HuH-7 (cell line): ENCODE results near the gene GMDS.
"Not testable (repeated sequence)": the region's sequence is repeated elsewhere in the genome, so short reads cannot be mapped to it uniquely, and the experiment has no call there.

ENCODE experiments used
- DNase-seq: peaks from one replicate; pipeline ENCODE4 v3.0.0; 2011; ENCODE audit warnings: low spot score

Gene GMDS

DNA sequence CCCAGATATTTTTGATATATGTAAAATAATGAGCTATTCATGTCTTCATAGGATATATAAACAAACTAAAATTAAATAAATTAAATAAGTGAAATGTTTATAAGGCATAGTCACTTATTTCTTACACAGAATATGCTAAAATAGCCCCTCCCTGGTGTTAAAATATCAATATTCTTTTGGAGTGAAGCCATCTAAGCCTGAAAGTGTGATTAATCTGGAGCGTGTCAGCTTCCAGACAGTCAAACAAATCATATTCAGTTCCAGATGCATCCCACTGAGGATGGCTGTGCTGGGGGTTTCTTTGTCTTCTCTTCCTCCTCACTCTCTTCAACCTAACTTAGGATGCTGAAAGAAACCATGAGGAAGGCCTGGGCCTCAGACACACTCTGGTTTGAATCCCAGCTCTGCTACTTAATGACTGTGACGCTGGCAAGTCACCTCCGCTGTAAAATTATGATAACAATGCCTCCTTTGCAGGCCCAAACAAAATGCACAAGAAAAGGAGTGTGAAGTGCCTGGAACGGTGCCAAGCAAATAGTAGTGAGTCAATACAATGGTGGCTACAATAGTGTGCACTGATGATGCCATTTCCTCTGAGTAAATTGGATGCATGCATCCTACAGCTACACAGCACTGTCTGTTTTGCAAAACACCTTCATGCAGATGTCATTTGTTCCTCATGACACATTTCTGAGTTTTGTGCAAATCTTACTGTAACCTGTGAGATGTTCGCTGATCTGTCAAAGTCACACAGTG, 474.3 kb downstream of the GMDS start:
- DNase-seq = no peak

DNA sequence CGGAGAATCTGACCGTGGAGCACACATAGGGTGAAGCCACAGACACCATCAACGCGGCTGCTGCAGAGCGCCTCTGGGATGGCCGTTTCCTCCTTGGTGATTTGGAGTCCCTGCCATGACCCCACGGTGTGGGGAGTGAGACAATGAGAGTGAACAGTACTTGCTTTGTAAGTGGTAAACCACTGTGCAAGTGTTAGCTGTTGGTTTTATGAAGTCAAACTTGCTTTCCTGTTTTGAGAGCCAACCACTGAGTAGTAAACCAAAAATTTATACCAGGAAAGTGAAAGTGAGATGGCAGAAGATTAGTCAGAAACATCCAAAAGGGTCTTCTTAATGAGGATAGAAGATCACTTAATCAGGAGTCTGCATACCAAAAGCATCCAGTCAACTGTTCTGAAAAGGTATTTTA, 475.0 kb downstream of the GMDS start:
- DNase-seq = no peak

DNA sequence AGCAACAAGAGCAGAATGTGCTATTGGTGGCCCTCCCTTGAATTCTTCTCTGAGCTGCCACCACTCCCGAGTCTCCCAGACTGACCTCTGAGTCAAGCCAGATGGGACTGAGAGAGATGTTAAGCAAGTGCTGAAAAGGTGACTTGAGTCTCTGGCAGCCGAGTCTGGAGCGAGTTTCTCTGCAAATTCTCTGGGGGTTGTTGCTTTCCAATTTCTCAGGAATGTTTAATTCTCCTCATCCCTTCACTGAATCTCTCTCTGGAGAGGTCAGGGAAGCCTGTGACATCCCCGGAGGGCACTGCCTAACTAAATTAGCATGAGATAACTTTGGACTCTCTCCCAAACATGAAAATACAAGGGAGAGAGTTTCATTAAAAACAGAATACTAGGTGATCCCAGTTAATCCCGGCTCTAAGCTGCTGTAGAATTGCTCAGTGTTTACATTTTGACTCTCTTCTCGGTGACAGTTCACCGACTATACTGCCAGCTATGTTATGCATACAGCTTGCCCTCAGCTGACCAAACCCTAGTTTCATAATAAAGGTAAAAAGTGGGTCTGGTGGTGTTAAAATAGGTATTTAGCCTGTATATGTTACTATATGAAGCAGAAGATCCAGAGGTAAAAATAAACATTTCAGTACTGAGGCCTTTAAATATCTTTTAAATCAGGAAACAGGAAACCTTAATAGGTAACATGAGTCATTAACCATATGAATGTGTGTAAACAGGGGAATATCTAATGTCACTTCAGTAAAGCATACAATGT, 477.7 kb downstream of the GMDS start:
- no peak for DNase-seq

DNA sequence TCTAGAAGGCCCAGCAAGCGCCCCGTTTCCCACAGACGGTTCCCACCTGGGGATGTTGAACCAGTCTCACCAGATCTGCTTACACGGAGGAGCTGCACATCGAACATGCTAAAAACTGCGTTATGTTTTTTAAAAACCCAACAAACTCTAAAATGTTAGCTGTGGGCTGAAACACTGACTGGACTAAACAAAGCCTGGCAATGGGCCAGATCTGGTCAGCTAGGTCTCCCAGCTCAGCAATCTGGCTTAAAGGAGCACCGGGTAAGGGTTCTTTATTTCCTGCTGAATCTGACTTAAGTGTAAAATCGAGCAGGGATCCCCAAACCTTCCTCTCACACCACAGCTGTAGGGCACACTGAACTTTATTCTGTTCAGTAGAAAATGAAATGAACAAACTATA, 478.8 kb downstream of the GMDS start:
- no peak for DNase-seq

DNA sequence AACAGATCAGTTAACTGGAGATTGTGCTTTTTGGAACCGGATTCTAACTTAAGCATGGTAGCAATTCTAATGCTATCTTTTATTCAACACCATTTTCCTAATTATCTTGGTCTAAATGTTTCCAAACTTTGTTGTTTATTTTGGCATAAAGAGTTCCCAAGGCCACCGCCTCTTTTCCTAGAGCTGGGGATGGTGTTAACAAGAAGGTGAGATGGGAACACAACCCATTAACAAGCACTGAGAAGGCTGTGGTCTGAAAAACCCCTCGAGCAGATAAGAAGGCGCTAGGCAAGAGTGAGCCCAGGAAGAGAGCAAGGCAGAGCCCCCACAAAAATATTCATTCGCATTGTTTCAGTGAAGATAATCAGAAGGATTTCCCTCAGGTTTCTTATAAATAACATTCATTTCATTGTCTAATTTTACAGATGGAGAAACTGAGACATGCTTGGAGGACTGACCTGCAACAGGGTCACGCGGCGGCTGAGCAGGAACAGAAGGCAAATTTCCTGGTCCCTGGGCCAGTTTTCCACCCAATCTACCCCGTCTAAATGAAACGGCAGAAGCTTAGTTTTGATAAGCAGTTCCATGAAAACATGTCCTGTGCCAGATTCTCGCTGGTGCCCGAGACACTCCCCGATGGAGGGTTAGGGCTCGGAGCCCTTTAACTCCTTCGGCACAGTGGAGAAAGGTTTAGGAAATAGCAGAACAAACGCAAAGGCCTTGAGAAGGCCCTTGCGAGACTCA, 480.1 kb downstream of the GMDS start:
- no peak for DNase-seq

DNA sequence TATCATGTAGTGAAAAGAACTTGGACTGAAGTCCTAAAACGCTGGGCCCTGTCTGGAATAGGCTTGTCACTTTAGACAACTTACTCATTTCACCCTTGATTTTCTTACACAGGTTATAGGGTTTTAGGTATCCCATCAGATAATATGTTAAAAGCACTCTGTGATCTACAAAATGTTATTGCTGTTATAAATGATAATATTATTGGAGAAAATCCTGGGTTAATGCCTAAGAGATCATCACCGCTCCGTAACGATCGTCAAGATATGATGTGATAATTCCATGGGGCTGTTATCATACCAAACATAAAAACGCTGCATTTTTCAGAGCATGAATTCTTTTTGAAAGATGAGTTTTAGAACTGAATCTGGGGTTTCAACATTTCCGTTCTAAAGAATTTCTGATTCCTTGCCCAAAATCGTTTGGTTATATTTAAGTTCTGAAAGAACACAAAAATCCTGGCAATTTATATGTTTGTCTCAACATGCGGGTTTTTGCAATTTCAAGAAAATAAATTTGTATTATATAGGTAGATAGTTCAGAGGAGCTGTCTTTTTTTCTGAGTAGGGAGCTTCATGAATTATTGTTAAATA, 480.9 kb downstream of the GMDS start:
- no peak for DNase-seq

DNA sequence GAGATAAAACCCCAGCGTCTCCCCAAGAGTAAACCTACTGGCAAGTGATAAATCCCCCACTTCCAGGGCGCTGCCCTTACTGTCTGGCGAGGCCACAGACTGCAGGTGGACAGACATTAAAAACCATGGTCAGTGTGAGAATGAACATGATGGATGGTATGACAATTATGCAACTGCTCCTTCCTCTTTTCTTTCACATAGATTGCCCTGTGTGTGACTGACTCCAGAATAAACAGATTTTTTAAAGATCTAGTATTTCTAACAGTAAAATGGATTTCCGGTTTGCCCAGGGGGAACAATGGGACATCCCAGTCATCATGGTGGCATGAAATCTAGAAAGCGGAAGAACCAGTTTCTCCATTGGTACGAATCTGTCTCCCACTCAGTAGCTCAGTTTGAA, 482.0 kb downstream of the GMDS start:
- DNase-seq = no peak

DNA sequence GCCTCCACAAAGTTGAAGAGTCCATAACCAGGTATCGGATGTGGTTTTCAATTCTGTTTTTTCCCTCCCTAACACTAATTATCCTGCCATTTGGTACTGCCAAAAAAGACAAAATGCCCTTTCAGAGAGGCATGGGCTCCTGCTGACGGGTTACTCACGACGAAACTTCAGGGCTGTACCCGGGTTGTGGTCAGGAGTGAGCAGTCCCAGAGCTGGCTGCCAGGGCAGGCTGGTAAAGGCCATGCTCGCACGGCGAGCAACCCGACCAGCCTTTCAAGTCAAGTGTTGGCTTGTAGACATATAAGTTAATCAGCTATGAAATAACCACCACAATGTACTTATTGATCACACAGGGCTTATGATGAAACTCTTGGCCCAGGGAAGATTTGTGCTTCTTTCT, 483.2 kb downstream of the GMDS start:
- DNase-seq = no peak

DNA sequence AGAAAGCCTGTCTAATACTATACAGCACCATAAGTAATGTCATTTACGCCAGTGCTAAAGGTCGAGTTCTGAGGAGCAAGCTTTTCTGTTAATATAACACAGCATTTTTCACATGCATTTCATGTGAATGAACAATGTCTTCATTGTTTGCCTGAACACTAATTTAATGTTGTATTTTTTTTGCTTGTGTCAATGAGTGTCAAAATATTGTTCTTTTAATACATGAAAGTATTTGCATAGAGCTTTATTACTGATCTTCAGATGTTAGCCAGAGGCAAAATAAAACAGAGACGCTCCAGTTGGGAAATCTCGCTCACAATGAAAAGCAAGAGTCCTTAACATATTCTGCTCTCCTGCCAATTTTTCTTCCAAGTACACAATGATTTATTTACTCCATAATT, 483.9 kb downstream of the GMDS start:
- no peak for DNase-seq

DNA sequence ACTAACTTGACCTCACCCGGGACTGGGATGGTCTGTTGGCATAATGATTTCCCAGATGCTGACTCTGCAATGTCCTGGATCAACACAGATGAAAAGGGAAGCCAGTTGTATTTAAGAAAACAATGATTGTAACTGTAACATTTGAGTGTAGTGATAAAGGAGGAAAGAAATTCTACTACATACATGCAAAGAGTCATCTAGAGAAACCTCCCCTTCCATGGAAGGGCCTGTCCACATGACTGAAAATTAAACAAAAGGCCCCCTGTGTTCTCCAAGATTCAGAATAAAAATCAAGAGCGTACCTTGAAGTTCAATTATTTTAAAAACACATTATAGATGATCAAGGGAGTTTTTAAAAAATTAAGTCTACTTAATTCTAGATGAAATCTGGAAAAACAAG, 484.5 kb downstream of the GMDS start:
- no peak for DNase-seq

DNA sequence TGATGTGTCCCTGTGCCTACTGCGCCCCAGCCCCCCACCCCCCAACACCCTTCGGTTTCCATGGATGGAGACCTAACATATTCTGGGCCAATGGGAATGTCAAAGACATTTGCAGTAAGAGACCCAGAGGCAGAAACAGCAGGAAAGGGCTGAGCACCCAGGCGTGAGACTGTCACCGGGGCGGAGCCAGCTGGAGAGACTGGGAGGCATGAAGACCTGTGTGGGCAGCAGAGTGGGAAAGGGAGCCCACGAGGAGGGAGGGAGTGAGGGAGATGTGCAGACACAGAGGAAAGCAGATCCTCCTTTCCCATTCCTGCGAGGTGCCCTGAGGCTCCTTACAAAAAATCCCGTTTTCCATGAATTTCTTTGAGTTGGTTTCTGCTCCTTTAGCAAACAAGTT, 485.5 kb downstream of the GMDS start:
- no peak for DNase-seq

DNA sequence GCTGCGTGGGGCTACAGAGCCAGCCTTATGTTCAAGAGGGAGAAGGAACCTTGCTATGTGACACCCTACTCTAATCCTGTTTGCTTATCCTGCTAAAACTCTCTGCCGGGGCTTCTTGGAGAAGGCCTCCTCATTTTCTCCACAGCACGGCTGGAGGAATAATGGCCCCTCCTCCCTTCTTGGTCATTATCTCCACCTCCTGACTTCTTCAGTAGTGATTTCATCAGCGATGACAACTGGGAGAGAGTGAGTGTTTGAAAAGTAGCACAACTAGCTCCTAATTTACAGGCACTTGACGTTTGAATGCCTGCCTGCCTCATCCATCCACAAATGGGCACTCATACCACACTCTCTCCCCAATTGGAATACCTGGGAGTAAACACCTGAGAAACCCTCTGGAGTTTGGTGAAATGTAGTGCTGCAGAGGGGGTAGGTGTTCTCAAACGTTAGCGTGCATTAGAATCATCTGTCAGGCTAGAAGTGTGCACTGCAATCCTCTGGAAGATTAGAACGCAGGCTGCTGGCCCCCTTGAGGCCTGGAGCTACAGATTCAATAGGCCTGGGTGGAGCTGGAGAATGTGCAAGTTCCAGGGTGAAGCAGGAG, 487.2 kb downstream of the GMDS start:
- DNase-seq = no peak

DNA sequence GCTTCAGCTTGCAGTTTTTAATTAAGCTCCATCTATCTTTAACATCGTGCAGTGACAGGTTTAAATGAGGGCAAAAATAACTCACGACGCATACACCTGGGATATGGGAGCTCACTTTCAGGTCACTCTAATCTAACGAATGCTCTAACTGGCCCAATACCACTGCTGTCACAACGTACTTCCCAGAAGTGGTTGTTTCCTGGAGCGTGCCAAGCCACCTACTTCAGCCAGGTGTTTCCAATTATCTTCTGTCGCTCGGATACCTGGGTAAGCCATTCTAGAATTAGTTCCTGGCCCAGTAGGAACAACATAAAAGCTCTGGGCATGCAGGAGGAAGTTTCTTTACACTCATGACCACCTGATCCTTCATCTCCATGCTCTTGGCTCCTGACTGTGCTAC, 488.3 kb downstream of the GMDS start:
- DNase-seq = no peak

DNA sequence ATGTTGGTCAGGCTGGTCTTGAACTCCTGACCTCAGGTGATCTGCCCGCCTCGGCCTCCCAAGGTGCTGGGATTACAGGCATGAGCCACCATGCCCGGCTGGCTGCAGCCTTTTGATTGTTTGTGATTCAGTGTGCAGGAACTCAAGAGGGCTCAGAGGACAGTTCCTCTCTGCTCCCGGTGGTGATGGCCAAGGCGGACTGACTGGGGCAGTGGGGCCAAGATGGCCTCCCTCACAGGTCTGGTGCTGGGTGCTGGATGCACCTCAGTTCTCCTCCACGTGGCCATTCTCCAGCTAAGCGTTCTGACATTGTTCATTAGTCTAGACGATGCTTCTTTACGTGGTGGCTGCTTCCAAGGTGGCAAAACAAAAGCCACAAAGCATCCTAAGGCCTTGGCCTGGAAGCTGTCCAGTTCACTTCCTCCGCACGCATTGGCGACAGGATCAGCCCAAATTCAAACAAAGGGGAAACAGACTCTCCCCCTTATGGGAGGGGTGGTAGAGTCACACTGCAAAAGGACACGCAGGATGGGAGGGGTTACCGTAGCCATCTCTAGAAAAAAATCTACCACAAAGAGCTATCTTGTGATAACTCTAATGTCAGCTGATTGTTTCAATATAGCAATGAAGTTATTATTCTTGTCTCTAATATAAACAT, 488.8 kb downstream of the GMDS start:
- DNase-seq = no peak

DNA sequence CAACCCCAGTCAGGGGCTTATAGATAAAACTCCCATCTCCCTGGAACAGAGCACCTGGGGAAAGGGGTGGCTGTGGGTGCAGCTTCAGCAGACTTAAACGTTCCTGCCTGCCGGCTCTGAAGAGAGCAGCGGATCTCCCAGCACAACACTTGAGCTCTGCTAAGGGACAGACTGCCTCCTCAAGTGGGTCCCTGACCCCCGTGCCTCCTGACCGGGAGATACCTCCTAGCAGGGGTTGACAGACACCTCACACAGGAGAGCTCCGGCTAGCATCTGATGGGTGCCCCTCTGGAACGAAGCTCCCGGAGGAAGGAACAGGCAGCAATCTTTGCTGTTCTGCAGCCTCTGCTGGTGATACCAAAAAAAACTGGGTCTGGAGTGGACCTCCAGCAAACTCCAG, 494.3 kb downstream of the GMDS start:
- DNase-seq = not testable (repeated sequence)

DNA sequence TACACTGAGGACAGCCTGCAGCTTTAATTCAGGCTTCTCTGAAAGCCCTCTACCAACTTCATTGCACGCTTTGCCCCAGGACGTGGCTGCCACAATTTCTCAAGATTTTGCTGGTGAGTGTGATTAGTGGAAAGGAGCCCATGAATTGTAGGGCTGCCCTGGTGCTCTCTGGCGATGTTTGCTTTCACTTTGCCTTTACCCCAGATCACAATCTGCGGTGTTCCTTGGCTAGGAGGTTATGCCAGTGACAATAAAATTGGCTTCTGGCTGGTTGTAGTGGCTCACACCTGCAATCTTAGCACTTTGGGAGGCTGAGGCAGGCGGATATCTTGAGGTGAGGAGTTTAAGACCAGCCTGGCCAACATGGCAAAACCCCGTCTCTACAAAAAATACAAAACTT, 496.4 kb downstream of the GMDS start:
- no peak for DNase-seq

DNA sequence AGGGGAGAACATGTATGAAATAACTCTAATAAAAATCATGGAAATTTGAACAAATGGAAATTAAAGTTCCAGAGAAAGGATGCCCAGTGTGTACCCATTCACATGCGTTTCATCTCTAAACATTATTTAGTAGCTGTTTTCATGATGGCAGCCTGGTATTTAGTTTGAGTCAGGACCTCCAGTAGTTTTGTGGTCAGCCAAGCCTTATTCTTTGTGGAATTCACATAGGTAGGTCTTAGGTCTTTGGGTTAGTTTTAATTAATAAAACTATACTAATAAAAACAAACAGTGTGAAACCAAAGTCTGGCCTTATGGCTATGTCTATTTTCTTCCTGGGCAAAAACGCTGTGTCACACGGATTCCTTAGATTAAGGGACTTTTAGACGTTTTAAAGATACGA, 497.9 kb downstream of the GMDS start:
- no peak for DNase-seq

DNA sequence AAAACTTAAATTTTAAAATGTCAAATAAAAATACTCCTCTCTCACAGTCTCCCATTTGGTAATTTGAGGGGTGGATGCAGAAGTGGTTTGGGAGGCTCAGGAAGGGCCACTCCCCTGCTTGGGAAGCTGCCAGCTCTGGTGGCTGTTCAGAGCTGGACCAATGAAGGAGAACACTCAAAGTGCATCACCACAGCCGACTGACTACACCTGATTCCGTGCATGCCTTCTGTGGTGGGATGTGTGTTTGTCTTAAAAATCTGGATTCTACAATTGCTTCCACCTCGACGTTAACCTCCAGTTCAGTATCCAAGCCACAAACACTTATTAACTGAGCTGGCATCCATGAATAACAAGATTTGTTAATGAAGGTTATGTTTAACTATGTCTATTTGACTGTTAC, 498.4 kb downstream of the GMDS start:
- DNase-seq = no peak

DNA sequence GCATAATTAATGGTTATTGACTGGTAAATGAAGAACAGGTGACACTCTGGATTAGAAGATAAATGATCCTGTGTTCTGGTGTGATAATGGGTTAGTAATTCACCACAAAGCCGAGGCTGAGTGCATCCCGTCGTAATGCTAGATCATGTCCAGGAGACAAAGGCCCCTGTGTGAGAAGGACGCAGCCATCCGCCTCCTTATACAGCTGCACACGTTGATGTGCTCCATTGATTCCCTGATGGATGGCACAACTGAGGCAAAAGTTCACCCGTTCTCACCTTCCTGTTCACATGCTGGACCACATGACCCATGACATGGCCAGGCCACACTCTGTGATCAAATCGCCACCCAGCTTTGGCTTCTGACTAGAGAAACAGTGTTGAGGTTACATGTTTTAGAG, 499.6 kb downstream of the GMDS start:
- DNase-seq = no peak

DNA sequence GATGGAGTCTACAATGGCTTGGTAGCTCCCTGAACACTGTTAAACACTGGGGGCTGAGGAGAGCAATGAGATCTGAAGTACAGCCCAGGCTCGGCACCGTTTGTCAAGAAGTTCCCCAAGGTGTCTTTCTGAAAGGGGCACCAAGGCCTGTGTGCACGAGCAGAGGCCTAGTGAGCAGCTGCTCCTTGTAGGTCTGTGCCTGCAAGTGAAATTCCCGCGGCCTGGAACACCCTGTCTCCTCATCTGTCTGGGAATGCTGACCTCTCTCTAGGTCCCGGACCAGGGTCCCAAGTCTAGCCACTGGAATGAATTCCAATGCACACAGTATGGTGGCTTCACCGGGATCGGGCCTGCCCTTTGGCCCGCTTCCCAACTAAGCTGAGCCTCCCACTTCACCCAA, 500.9 kb downstream of the GMDS start:
- no peak for DNase-seq

DNA sequence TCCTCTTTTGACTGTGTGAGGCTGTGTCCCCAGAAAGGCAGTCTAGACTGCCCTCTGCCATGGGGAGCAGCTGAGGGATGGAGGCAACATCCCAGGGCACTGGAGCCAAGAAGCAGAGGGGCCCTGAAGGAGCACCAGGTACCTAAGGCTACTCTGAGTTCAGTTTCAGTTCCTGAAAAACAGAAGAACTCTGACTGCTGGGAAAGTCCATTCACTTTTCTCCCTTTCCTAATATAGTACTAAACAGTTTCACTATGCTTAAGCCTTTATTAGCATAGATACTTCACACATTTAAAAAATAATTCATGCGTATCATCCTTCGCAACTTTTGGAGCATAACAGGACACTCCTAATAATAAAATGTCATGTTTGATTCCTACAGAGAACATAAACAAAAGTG, 505.7 kb downstream of the GMDS start:
- DNase-seq = no peak

DNA sequence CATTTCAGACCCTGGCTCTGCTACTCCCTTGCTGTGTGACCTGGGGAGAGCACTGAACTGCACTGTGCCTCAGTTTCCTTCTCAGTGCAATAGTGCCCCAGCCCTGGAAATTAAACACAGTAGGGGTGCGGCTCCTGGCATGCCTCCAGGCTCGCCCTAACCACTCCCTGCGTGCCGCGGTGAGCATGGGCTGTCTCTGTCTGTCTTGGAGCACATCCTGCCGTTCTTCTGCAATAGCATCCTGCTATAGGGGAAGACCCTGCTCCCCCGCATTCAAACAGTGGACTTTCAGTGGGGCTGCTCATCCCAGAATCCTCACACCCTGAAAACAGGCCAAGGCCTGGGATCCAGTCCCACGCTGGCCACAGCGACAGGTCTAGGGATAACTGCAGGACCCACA, 506.2 kb downstream of the GMDS start:
- no peak for DNase-seq
